ENCODE results near the gene LMTK3.

LMTK3 gene

DNA sequence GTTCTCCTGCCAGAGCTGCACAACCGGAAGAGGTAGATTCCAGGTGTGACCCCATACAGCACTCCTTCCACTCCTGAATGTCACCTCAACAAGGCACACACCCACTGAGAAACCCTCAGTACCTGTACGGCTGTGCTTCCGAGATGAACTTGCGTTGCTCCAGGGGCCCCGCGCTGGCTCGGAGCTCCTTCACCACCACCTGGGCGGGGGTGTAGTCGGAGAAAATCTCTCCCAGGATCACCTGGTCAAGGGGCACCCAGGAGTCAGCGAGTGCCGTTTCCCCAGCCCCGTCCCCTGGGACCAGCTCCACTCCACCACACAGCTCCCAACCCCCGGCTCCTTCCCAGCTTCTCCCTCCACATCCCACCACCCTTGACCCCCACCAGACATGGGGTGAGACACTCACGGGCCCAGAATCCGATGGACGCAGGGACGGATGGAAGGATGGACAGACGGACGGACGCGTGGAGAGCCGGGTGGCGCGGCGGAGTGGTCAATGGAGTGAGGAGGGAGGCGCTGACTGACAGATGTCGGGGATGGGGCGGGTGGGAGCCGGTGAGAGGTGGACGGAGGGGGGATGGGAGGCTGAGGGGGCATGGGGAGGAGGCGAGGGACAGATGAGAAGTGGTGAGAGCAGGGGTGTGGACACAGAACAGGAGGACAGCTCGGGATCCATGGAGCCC lies 2.8 kb downstream of the LMTK3 start:
- no peak for DNase-seq (ENCODE audit: low read depth)

- DNase-seq (ENCODE audit: low read depth): no peak
Measured at GRCh38 chr19:48507911-48508439, 3.7 kb downstream of the LMTK3 start.

DNA sequence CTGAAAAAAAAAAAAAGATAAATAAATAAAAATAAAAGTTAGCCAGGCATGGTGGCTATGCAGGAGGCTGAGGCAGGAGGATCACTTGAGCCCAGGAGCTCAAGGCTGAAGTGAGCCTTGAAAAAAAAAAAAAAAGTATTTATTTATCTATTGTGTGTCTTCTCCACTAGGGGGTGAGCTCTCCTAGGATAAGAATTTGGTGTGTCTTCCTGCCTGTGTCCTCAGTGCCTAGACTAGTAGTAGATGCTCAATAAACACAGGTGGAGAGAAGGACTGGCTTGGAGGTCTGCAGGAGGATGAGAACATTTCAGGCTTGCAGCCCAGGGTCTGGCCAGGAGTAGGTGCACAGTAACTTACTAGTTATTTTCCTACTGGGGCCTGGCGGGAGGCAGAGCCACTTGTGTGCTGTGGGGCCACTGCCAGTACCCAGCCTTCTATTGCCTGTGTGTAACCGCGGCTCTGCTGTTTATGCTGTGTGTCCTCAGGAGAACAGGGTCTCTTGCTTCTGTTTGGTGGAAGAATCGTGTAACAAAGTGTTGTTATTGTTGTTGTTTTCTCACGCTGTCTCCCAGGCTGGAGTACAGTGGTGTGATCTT lies 5.4 kb downstream of the LMTK3 start:
- no peak for DNase-seq (ENCODE audit: low read depth)

- no peak for DNase-seq (ENCODE audit: low read depth)
Measured at GRCh38 chr19:48502350-48503018, 9.2 kb downstream of the LMTK3 start.

DNA sequence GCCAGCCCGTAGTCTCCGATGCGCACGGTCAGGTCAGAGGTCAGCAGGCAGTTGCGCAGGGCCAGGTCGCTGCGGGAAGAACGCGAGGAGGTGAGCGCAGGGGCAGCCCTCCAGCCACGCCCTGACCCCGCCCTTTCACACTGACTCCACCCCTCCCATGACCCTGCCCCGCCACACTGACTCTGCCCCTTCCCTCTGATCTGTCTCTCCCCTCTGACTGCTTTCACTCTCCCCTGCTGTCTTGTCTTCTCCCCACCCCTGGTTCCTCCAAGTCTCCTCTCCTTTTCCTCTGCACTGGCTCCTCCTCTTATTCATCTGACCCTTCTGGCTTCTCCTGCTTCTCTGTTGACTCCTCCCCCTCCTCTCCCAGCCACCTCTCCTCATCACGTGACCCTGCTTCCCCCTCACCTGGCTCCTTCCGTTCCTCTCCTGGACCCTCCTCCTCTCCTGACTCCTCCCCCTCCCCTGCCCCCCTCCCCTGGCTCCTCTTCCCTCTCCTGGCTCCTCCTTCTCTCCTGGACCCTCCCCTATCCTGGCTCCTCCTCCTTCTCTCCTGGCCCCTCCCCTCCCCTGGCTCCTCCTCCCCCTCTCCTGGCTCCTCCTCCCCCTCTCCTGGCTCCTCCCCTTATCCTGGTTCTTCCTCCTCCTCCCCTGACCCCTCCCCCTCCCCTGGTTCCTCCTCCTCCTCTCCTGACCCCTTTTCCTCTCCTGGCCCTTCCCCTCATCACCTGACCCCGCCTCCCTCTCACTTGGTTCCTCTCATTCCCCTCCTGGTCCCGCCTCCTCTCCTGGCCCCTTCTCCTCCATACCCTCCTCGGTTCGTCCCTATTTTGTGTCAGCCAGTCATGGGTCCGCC lies 9.9 kb downstream of the LMTK3 start:
- DNase-seq (ENCODE audit: low read depth): peak; percentile 50

DNA sequence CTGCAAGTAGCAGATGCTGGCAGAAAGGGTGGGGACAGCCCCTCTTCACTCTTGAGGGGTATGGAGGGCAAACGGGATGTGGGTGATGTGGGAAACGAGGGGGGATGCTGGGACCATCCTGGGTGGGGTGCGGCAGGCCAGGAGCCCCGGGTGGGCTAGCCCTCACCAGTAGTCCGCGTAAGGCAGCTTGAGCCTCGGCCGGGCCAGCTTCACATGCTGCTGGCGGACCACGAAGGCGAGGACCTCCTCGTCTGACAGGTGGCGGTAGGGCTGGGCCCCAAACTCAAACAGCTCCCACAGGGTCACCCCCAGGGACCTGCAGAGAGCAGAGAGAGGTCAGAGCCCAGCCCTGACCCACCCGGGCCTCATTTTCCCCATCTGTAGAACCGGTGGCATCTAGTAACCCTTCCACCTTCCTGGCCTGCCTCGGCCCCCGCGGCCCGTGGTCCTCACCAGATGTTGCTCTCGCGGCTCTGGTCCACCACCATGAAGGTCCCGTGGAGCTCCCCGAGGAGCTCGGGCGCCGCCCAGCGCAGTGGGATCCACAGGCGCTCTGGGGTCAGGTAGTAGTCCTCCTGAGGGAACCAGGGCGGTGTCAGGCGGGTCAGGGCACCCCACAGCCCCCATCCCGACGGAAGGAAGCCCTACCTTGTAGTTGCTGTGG lies 10.7 kb downstream of the LMTK3 start:
- DNase-seq (ENCODE audit: low read depth): no peak

- DNase-seq (ENCODE audit: low read depth): no peak
Measured at GRCh38 chr19:48499316-48500090, 12.1 kb downstream of the LMTK3 start.

DNA sequence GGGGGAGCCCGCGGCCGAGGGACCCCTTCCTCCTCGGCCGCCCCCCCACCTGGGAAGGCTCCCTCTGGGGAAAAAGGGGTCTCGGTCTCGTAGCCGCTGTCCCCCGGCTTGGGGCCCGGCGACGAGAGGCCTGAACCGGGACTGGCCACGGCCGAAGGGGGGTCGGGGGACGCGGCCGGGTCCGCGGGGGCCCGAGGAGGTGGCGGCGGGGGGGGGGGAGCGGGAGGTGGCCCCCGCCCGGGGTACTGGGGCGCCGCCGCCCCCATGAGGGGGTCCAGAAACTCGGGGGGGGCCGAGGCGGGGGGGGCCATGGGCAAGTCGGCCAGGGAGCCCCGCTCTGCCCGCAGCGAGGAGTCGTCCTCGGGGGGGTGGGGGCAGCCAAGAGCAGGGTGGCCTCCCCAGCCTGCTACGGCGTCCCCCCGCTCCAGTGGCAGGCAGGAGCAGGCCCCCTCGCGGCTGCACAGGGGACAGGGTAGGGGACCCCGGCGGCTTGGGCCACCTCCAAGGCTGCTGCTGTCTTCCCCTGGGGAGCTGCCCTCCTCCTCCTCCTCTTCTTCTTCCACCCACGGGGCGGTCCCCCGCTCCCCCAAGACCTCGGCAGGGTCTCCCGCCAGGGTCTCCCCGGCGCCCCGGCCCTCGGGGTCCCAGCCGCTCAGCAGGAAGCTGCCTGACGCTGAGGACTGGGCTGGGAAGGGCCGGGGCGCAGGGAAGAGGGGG lies 12.9 kb downstream of the LMTK3 start:
- DNase-seq (ENCODE audit: low read depth): no peak

GRCh38 chr19:48497728-48498594 lies 13.7 kb downstream of the LMTK3 start:
- DNase-seq (ENCODE audit: low read depth): no peak

DNA sequence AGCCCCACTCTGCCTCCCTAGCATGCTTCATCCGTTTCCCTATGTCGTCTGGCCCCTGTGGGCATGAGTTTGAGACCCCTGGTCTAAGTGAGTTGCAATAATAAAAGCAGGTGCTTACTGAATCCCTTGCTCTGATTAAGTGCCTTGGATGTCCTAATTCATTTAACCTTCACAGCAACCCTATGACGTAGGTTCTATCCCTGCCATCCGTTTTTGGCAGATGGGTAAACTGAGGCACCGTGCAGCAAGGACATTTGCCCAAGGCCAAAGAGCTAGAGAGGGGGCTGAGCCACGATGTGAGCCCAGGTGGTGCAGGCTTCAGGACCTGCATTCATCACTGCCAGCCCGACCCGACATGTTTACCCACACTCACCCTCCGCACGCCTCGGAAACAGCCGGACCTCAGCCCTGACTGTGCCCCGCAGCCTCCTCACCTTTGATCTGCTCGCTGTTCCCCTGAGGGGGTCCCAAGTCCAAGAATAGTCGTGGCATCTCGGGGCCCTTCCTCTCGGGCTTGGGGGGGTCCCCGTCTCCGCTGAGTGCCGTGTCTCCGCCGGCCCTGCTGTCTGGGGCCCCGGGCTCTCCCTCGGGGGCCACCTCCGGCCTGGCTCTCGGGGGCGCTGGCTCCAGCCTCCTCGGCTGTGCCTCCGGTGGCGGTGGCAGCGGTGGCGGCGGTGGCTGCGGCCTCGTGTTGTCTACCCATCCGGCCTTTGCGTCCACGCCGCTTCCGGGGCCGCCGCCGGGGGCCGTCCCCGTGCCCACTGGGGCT lies 14.5 kb downstream of the LMTK3 start:
- no peak for DNase-seq (ENCODE audit: low read depth)

GRCh38 chr19:48495396-48495795 lies 16.2 kb downstream of the LMTK3 start:
- DNase-seq (ENCODE audit: low read depth): no peak

DNA sequence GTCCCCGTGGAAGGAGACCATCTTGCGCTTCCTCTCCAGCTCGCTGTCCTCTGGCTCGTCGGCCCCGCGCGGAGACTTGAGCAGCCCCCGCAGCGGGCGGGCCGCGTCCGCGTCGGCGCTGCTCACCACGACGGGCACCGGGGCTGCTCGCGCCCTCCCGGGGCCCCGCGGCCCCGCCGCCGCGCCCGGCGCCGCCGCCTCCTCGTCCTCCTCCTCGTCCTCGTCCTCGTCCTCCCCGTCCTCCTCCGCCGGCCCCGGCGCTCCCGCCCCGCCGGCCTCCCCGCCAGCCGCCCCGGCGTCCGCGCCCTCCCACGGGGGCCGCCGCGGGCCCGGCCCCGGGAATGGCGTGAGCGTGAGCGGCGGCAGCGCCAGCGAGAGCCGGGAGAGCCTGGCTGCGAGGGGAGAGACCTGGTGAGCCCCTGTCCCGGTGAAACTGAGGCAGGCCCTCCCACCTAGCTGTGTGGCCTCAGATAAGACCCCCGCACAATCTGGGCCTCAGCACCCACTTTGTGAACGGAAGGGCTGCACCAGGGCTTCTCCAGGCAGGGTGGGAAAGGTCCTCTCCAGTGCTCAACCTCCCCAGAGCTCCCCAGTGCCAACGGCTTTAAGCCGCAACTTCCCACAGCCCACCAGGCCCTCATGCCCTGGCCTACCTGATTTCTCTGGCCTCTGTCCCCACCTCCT lies 17.8 kb downstream of the LMTK3 start:
- DNase-seq (ENCODE audit: low read depth): no peak

GRCh38 chr19:48492925-48493717 lies 18.5 kb downstream of the LMTK3 start:
- peak; percentile 66 for DNase-seq (ENCODE audit: low read depth)

GRCh38 chr19:48491793-48492123 lies 19.9 kb downstream of the LMTK3 start:
- DNase-seq (ENCODE audit: low read depth): no peak

DNA sequence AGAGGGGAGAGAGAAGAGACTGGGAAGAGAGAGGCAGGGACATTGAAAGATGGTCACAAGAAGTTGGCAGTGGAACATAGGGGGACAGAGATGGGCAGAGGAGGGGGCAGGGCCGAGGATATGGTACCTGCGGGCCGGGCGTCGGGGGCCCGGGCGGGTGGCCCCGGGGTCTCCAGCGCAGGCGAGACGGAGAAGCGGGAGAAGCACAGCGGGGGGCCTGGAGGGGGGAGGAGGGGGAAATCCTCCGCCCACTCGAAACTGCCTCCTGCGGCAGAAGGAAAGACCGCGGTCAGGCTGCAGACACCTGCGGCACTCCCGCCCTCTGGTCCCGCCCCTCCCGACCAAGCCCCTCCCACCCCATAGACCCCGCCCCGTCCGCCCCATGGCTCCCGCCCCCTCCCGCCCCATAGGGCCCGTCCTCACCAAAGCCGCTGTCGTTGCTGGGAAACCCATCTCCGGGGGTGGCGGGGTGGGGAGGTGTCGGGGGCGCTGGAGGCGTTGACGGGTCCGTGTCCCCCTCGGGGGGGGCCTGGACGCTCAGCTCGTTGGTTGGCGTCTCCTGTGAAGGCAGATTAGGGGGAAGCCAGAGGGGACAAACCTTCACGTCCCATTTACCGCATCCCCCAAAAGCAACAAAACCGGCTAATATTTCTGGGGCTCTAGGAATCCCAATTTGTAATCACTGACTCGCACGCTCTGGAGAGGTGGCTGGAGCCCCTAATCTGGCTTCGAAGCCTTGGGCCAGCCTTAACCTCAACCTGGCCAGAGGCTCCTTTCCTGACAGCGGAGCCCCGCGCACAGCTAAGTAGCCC lies 20.4 kb downstream of the LMTK3 start:
- peak; percentile 43 for DNase-seq (ENCODE audit: low read depth)

- peak; percentile 65 for DNase-seq (ENCODE audit: low read depth)
Measured at GRCh38 chr19:48489608-48490216, 21.9 kb downstream of the LMTK3 start.
